Parathyroid adenoma (tissue), 2 donors: ENCODE measurements around the gene CMTM3.
A peak's percentile ranks its signal among the peaks of the same experiment; 100 is the strongest.

Experiments used
- H2AFZ ChIP-seq: fragments of 300-600 bp; sonication (generic); one replicate; pipeline ENCODE4 v1.7.0; 2017; ENCODE audit warnings: antibody characterized with exemption, mild to moderate bottlenecking
- H3K27ac ChIP-seq: fragments of 300-600 bp; sonication (generic); one replicate; pipeline ENCODE4 v1.7.0; 2017
- H3K27me3 ChIP-seq: fragments of 300-600 bp; sonication (generic); one replicate; pipeline ENCODE4 v1.7.0; 2017; ENCODE audit warnings: low read length; ENCODE audit not compliant: control insufficient read depth, insufficient read depth
- H3K36me3 ChIP-seq: fragments of 300-600 bp; sonication (generic); one replicate; pipeline ENCODE4 v1.7.0; 2017; ENCODE audit warnings: low read length; ENCODE audit not compliant: control insufficient read depth, insufficient read depth
- H3K4me1 ChIP-seq: fragments of 300-600 bp; sonication (generic); one replicate; pipeline ENCODE4 v1.7.0; 2017; ENCODE audit warnings: control low read depth
- H3K4me2 ChIP-seq: fragments of 300-600 bp; sonication (generic); one replicate; pipeline ENCODE4 v1.7.0; 2017; ENCODE audit warnings: low read length
- H3K4me3 ChIP-seq: fragments of 300-600 bp; sonication (generic); one replicate; pipeline ENCODE4 v1.7.0; 2017; ENCODE audit warnings: low read depth, low read length
- H3K79me2 ChIP-seq: fragments of 300-600 bp; sonication (generic); one replicate; pipeline ENCODE4 v1.7.0; 2017; ENCODE audit warnings: control low read depth
- H3K9ac ChIP-seq: fragments of 300-600 bp; sonication (generic); one replicate; pipeline ENCODE4 v1.7.0; 2017; ENCODE audit warnings: mild to moderate bottlenecking
- H3K9me3 ChIP-seq: fragments of 300-600 bp; sonication (generic); one replicate; pipeline ENCODE4 v1.7.0; 2017; ENCODE audit warnings: low read length; ENCODE audit not compliant: control insufficient read depth
- CTCF ChIP-seq: fragments of 300-600 bp; sonication (generic); IDR thresholded peaks from one replicate; pipeline ENCODE4 v1.7.0; 2017; ENCODE audit warnings: antibody characterized with exemption, mild to moderate bottlenecking
- donor health status: primary hyperparathyroidism.

Gene CMTM3

GRCh38 chr16:66581246-66581952, 23.1 kb upstream of the CMTM3 start:
- no peak overlapping the region for H3K9ac ChIP-seq
- peak overlapping the region; percentile 24 for H3K27ac ChIP-seq
- no peak overlapping the region for H3K4me3 ChIP-seq

GRCh38 chr16:66585481-66586239, 18.8 kb upstream of the CMTM3 start:
- H3K36me3 ChIP-seq, result no peaks in the 10 kb centered on the region
- H3K27ac ChIP-seq, result no peak overlapping the region
- no peak overlapping the region for H3K4me2 ChIP-seq
- H3K27me3 ChIP-seq, result no peaks in the 10 kb centered on the region
- H3K4me1 ChIP-seq, result peaks cover 10% of the 10 kb centered on the region
- no peak overlapping the region for H3K4me3 ChIP-seq
- H3K79me2 ChIP-seq, result no peaks in the 10 kb centered on the region
- no peak overlapping the region for H3K9ac ChIP-seq
- no peaks in the 10 kb centered on the region for H3K9me3 ChIP-seq
- no peak for TF ChIP-seq CTCF
- H2AFZ ChIP-seq, result no peak overlapping the region

More at GRCh38 chr16:66581246-66581952, 23.1 kb upstream of the CMTM3 start:
- peak overlapping the region; percentile 34 for H2AFZ ChIP-seq
- H3K27me3 ChIP-seq, result no peaks in the 10 kb centered on the region
- no peaks in the 10 kb centered on the region for H3K79me2 ChIP-seq
- H3K36me3 ChIP-seq, result no peaks in the 10 kb centered on the region
- TF ChIP-seq CTCF, result no peak
- no peaks in the 10 kb centered on the region for H3K9me3 ChIP-seq
- H3K4me1 ChIP-seq, result peaks cover 15% of the 10 kb centered on the region
- H3K4me2 ChIP-seq, result peak overlapping the region; percentile 19

GRCh38 chr16:66587881-66588600, 16.5 kb upstream of the CMTM3 start:
- H3K4me1 ChIP-seq, result no peaks in the 10 kb centered on the region
- no peaks in the 10 kb centered on the region for H3K79me2 ChIP-seq
- H3K9ac ChIP-seq, result no peak overlapping the region
- no peak overlapping the region for H2AFZ ChIP-seq
- no peak overlapping the region for H3K4me3 ChIP-seq
- H3K9me3 ChIP-seq, result no peaks in the 10 kb centered on the region
- no peak for TF ChIP-seq CTCF
- H3K36me3 ChIP-seq, result no peaks in the 10 kb centered on the region
- no peaks in the 10 kb centered on the region for H3K27me3 ChIP-seq
- H3K4me2 ChIP-seq, result no peak overlapping the region
- no peak overlapping the region for H3K27ac ChIP-seq

- Histone ChIP-seq H3K4me3 (no peak overlapping the region), H3K9ac (no peak overlapping the region), H3K9me3 (no peaks in the 10 kb centered on the region), H3K4me2 (no peak overlapping the region), H2AFZ (no peak overlapping the region), H3K36me3 (no peaks in the 10 kb centered on the region), H3K4me1 (no peaks in the 10 kb centered on the region), H3K27me3 (no peaks in the 10 kb centered on the region), H3K79me2 (no peaks in the 10 kb centered on the region), H3K27ac (no peak overlapping the region)
- peak; percentile 38 for TF ChIP-seq CTCF
Measured at GRCh38 chr16:66588981-66589713, 15.4 kb upstream of the CMTM3 start.
